HCT116 (cell line): ENCODE data around the gene CHST3. TPM values are rescaled to one million over a fixed set of nuclear protein-coding genes. Genes with fewer than 3 reads are reported as not detected.

Source experiments
- ATAC-seq: fragments of 200-7000 bp; cut with Tn5 transposase; 2 replicates; pipeline ENCODE4 v1.9.1; 2020; ENCODE audit warnings: mild to moderate bottlenecking, moderate library complexity
- BruUV-seq: library from RNA; stranded (reverse); fragments of 400-500 nt; replicated peaks from 2 replicates; lab custom pipeline; 2021; lab: Mats Ljungman, UMichigan
- CTCF ChIA-PET: fragments of 300-600 bp; sonication (Branson Sonifier 250); formaldehyde crosslinking; loops from one replicate; lab custom pipeline; 2021; ENCODE audit warnings: antibody characterized with exemption; lab: Charles Lee
- POLR2A ChIA-PET: fragments of 300-600, 350-600 bp; sonication (Branson Sonifier 250); formaldehyde crosslinking; loops from one replicate; lab custom pipeline; 2021; ENCODE audit warnings: antibody characterized with exemption; lab: Charles Lee
- RAD21 ChIA-PET, 2 experiments: fragments of 300-600 bp; sonication (Branson Sonifier 250); formaldehyde crosslinking; loops; one replicate each; lab custom pipeline; 2023; ENCODE audit warnings: low total read pairs in 2 of 2; ENCODE audit not compliant: uncharacterized antibody in 2 of 2, unreplicated experiment in 2 of 2, low non-redundant PET in 1 of 2; lab: Charles Lee
- DNase-seq: peaks from one replicate; pipeline ENCODE4 v3.0.0-alpha.2; 2010; ENCODE audit warnings: low read depth, low spot score
- H2AFZ ChIP-seq: fragments of 200-600 bp; shearing (Covaris generic), sonication (generic); 2 replicates; pipeline ENCODE4 v1.6.1; 2017; ENCODE audit warnings: low read depth, mixed run types, mixed read lengths, antibody characterized with exemption, low read length; ENCODE audit not compliant: poor library complexity, severe bottlenecking
- H3K27ac ChIP-seq: 2 replicates; pipeline ENCODE4 v1.5.1; 2012; ENCODE audit warnings: low read depth, low read length
- H3K27me3 ChIP-seq: fragments of 200-600 bp; sonication (generic); 2 replicates; pipeline ENCODE4 v1.6.1; 2016; ENCODE audit warnings: mixed run types, low read length, mixed read lengths; ENCODE audit not compliant: insufficient read depth
- H3K36me3 ChIP-seq, 2 experiments: fragments of 200-500 bp in 1 of 2; fragments of 200-600 bp in 1 of 2; sonication (Bioruptor generic) in 1 of 2; sonication (generic) in 1 of 2; 2 replicates each; pipeline versions ENCODE4 v1.5.1 to v1.6.1; 2014 to 2016; ENCODE audit warnings: low read length in 2 of 2, inconsistent platforms in 1 of 2, mixed read lengths in 1 of 2, mixed run types in 1 of 2; ENCODE audit not compliant: insufficient read depth in 2 of 2, control insufficient read depth in 1 of 2
- H3K4me1 ChIP-seq, 2 experiments: fragments of 200-600 bp in 1 of 2; sonication (generic) in 1 of 2; 2 replicates each; pipeline versions ENCODE4 v1.5.1 to v1.6.1; 2012 to 2017; ENCODE audit warnings: low read length in 2 of 2, inconsistent platforms in 1 of 2, mild to moderate bottlenecking in 1 of 2, mixed read lengths in 1 of 2, mixed run types in 1 of 2, moderate library complexity in 1 of 2; ENCODE audit not compliant: insufficient read depth in 2 of 2, control insufficient read depth in 1 of 2
- H3K4me2 ChIP-seq: fragments of 200-600 bp; sonication (generic); 2 replicates; pipeline ENCODE4 v1.6.1; 2017; ENCODE audit warnings: mixed run types, low read length, mixed read lengths
- H3K4me3 ChIP-seq, 2 experiments: fragments of 200-600 bp in 1 of 2; sonication (generic) in 1 of 2; replicated peaks in 1 of 2; 2 replicates each; pipeline ENCODE4 v1.5.1; 2011 to 2016; ENCODE audit warnings: low read length in 2 of 2, control low read depth in 1 of 2, low read depth in 1 of 2, mild to moderate bottlenecking in 1 of 2, mixed read lengths in 1 of 2, mixed run types in 1 of 2
- H3K79me2 ChIP-seq: fragments of 200-600 bp; sonication (generic); 2 replicates; pipeline ENCODE4 v1.6.1; 2017; ENCODE audit warnings: mild to moderate bottlenecking, mixed run types, low read length, moderate library complexity, mixed read lengths; ENCODE audit not compliant: insufficient read depth
- H3K9ac ChIP-seq: fragments of 200-600 bp; sonication (generic); 2 replicates; pipeline ENCODE4 v1.6.1; 2016; ENCODE audit warnings: low read length, mixed read lengths
- H3K9me2 ChIP-seq: fragments of 200-600 bp; sonication (generic), shearing (Covaris generic); 2 replicates; pipeline ENCODE4 v1.6.1; 2017; ENCODE audit warnings: mixed run types, mild to moderate bottlenecking, moderate library complexity; ENCODE audit not compliant: insufficient read depth
- H3K9me3 ChIP-seq, 2 experiments: fragments of 200-500 bp in 1 of 2; fragments of 200-600 bp in 1 of 2; sonication (Bioruptor generic) in 1 of 2; sonication (generic) in 1 of 2; 2 replicates each; pipeline ENCODE4 v1.6.1; 2014 to 2017; ENCODE audit warnings: low read length in 2 of 2, mixed read lengths in 2 of 2, inconsistent platforms in 1 of 2, low read depth in 1 of 2, mild to moderate bottlenecking in 1 of 2, mixed run types in 1 of 2, moderate library complexity in 1 of 2; ENCODE audit not compliant: control insufficient read depth in 1 of 2, insufficient read depth in 1 of 2
- H4K20me1 ChIP-seq: fragments of 200-600 bp; sonication (generic), shearing (Covaris generic); 2 replicates; pipeline ENCODE4 v1.6.1; 2017; ENCODE audit warnings: mixed run types, mild to moderate bottlenecking, moderate library complexity; ENCODE audit not compliant: insufficient read depth
- CBX3 ChIP-seq: IDR thresholded peaks from 2 replicates; pipeline ENCODE4 v1.6.1; 2012; ENCODE audit warnings: low read depth
- CEBPB ChIP-seq: IDR thresholded peaks from 2 replicates; pipeline ENCODE4 v1.6.1; 2012; ENCODE audit warnings: low read depth
- POLR2AphosphoS5 ChIP-seq: IDR thresholded peaks from 2 replicates; pipeline ENCODE4 v1.6.1; 2011; ENCODE audit warnings: mild to moderate bottlenecking, low read depth, low read length, moderate library complexity
- RAD21 ChIP-seq: IDR thresholded peaks from 2 replicates; pipeline ENCODE4 v1.6.1; 2012; ENCODE audit warnings: low read depth, mild to moderate bottlenecking
- REST ChIP-seq: IDR thresholded peaks from 2 replicates; pipeline ENCODE4 v1.6.1; 2012; ENCODE audit warnings: low read depth
- ZNF274 ChIP-seq: fragments of 200-500 bp; sonication (Bioruptor generic); IDR thresholded peaks from 2 replicates; pipeline ENCODE4 v1.6.1; 2014; ENCODE audit warnings: mild to moderate bottlenecking, low read depth, low read length, inconsistent platforms
- intact Hi-C: fragments of 100-400 bp; cut with micrococcal nuclease; formaldehyde crosslinking; loops from 2 replicates; pipeline ENCODE4 v1.10.0; 2022
- total RNA-seq: library from RNA; stranded (reverse); gene quantifications from one replicate; pipeline ENCODE4 v1.2.1, GENCODE V29; 2021; ENCODE audit not compliant: unreplicated experiment
- TF ChIP-seq, protein P1 (sequence below), 3 experiments: fragments of 200-600 bp in 1 of 3; sonication (generic) in 1 of 3; IDR thresholded peaks in 2 of 3; conservative IDR thresholded peaks in 1 of 3; 2 replicates each; pipeline ENCODE4 v1.5.1; 2012 to 2017; ENCODE audit warnings: low read depth in 2 of 3, low read length in 2 of 3, antibody characterized with exemption in 1 of 3, borderline replicate concordance in 1 of 3, control low read depth in 1 of 3, mild to moderate bottlenecking in 1 of 3, mixed read lengths in 1 of 3, mixed run types in 1 of 3, moderate library complexity in 1 of 3; ENCODE audit not compliant: insufficient read depth in 1 of 3

CHST3 gene
- total RNA-seq, 1 experiment from 2014 or later = 10.6 TPM

- H3K9me2 ChIP-seq = no peaks in the 10 kb centered on the region
- H3K27me3 ChIP-seq = no peaks in the 10 kb centered on the region
- TF ChIP-seq CBX3 = no peak
- TF ChIP-seq RAD21 = no peak
- TF ChIP-seq, protein P1, sequence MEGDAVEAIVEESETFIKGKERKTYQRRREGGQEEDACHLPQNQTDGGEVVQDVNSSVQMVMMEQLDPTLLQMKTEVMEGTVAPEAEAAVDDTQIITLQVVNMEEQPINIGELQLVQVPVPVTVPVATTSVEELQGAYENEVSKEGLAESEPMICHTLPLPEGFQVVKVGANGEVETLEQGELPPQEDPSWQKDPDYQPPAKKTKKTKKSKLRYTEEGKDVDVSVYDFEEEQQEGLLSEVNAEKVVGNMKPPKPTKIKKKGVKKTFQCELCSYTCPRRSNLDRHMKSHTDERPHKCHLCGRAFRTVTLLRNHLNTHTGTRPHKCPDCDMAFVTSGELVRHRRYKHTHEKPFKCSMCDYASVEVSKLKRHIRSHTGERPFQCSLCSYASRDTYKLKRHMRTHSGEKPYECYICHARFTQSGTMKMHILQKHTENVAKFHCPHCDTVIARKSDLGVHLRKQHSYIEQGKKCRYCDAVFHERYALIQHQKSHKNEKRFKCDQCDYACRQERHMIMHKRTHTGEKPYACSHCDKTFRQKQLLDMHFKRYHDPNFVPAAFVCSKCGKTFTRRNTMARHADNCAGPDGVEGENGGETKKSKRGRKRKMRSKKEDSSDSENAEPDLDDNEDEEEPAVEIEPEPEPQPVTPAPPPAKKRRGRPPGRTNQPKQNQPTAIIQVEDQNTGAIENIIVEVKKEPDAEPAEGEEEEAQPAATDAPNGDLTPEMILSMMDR (IDR thresholded peaks at IDR 0.05 in 2 of 3, conservative IDR thresholded peaks at IDR 0.05 in 1 of 3; ENCODE audit: borderline replicate concordance in 1 of 3, insufficient read depth in 1 of 3, low read depth in 2 of 3, low read length in 2 of 3) = no peak
- TF ChIP-seq POLR2AphosphoS5 = no peak
- no peak for TF ChIP-seq ZNF274
- TF ChIP-seq REST = no peak
- TF ChIP-seq CEBPB = no peak
- no peaks in the 10 kb centered on the region for H3K9me3 ChIP-seq
- H2AFZ ChIP-seq = no peak overlapping the region
- no peak for DNase-seq
- no peak overlapping the region for H3K27ac ChIP-seq
- no peaks in the 10 kb centered on the region for H4K20me1 ChIP-seq
- no peaks in the 10 kb centered on the region for H3K79me2 ChIP-seq
- POLR2A ChIA-PET = no interaction called here
- H3K4me2 ChIP-seq = peak overlapping the region; percentile 21; the same call in 1 of the 2 replicates
- CTCF ChIA-PET = no interaction called here
- H3K4me1 ChIP-seq = peaks cover 0 to 18% of the 10 kb centered on the region in 2 experiments; a peak in 2 of 4 replicates
- H3K36me3 ChIP-seq = no peaks in the 10 kb centered on the region
- ATAC-seq = no peak
- H3K9ac ChIP-seq = no peak overlapping the region
- BruUV-seq = no TSS peak
- RAD21 ChIA-PET = no interaction called here
- intact Hi-C loops = no loop called here
- H3K4me3 ChIP-seq = no peak overlapping the region
These were observed 43.5 kb upstream of the CHST3 start for GRCh38 chr10:71920540-71921323.
